Measurements from ENCODE around the gene NRXN3. TPM values are rescaled to one million over a fixed set of nuclear protein-coding genes. Genes with fewer than 3 reads are reported as not detected.

The NRXN3 gene
- polyA plus RNA-seq, 1 of the 3 experiments (the other 2 are of a cell fraction) = 1.6 TPM

GRCh38 chr14:78181270-78181669 lies 11.1 kb downstream of the NRXN3 start:
- CTCF ChIA-PET = interaction anchor here (0.9 to 1.3 kb wide), 2 partner anchors 10 to 17 kb away, joined by 3 read pairs; no protein-coding TSS in a partner anchor
- 16% methylated on average over 3 of the region's 3 CpGs for WGBS (ENCODE audit: low lambda C conversion rate)

GRCh38 chr14:78182722-78183121 lies 12.5 kb downstream of the NRXN3 start:
- no peaks in the 10 kb centered on the region for H3K9me3 ChIP-seq
- no peak overlapping the region for H3K9ac ChIP-seq
- no peaks in the 10 kb centered on the region for H4K20me1 ChIP-seq (ENCODE audit: insufficient read depth)
- no peak overlapping the region for H3K4me2 ChIP-seq
- DNase-seq = no peak
- H3K27me3 ChIP-seq (ENCODE audit: insufficient read depth) = no peaks in the 10 kb centered on the region
- ChIA-PET CTCF (interaction anchor here (0.8 to 1.2 kb wide), 2 partner anchors 8 to 415 kb away, joined by 3 read pairs; no protein-coding TSS in a partner anchor), POLR2A (no interaction called here)
- H3K4me3 ChIP-seq (ENCODE audit: low read depth in 2 of 2, low read length in 1 of 2) = no peak overlapping the region
- TF ChIP-seq FOXM1 (IDR thresholded peaks at IDR 0.05; ENCODE audit: low read depth) (no peak), GABPA (IDR thresholded peaks at IDR 0.05; ENCODE audit: low read depth) (no peak), ELF1 (IDR thresholded peaks at IDR 0.05) (no peak), RAD21 (IDR thresholded peaks at IDR 0.05; ENCODE audit: low read length) (no peak), TCF12 (IDR thresholded peaks at IDR 0.05) (no peak), PBX3 (IDR thresholded peaks at IDR 0.05) (no peak), CHD2 (IDR thresholded peaks at IDR 0.05; ENCODE audit: low read length, partially characterized antibody) (no peak), TAF1 (IDR thresholded peaks at IDR 0.05; ENCODE audit: borderline replicate concordance, low read depth, low read length) (no peak), FOXJ3 (CRISPR knock-in tag; IDR thresholded peaks at IDR 0.05) (no peak), JUND (IDR thresholded peaks at IDR 0.05) (no peak)
- TF ChIP-seq, protein P1, sequence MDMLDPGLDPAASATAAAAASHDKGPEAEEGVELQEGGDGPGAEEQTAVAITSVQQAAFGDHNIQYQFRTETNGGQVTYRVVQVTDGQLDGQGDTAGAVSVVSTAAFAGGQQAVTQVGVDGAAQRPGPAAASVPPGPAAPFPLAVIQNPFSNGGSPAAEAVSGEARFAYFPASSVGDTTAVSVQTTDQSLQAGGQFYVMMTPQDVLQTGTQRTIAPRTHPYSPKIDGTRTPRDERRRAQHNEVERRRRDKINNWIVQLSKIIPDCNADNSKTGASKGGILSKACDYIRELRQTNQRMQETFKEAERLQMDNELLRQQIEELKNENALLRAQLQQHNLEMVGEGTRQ (IDR thresholded peaks at IDR 0.05; ENCODE audit: borderline replicate concordance, low read depth, low read length) = no peak
- 42% methylated on average over 7 of the region's 7 CpGs for WGBS (ENCODE audit: low lambda C conversion rate)
- H3K27ac ChIP-seq (ENCODE audit: low read depth in 2 of 2, low read length in 1 of 2) = no peak overlapping the region
- H3K36me3 ChIP-seq (replicated peaks in 1 of 2; ENCODE audit: control insufficient read depth in 1 of 2, insufficient read depth in 2 of 2, low read length in 1 of 2) = no peaks in the 10 kb centered on the region
- H3F3A ChIP-seq (replicated peaks; ENCODE audit: insufficient read depth) = no peaks in the 10 kb centered on the region
- H3K79me2 ChIP-seq (ENCODE audit: insufficient read depth) = no peaks in the 10 kb centered on the region
- H2AFZ ChIP-seq (ENCODE audit: low read depth) = no peak overlapping the region
- H3K4me1 ChIP-seq (ENCODE audit: control insufficient read depth in 1 of 2, insufficient read depth in 2 of 2, low read depth in 1 of 2, low read length in 1 of 2) = no peaks in the 10 kb centered on the region
- no peaks in the 10 kb centered on the region for H3K9me2 ChIP-seq

More at GRCh38 chr14:78181270-78181669, 11.1 kb downstream of the NRXN3 start:
- Histone ChIP-seq H3K9ac (no peak overlapping the region), H3K79me2 (ENCODE audit: insufficient read depth) (no peaks in the 10 kb centered on the region), H3K36me3 (replicated peaks in 1 of 2; ENCODE audit: control insufficient read depth in 1 of 2, insufficient read depth in 2 of 2, low read length in 1 of 2) (no peaks in the 10 kb centered on the region), H3K27me3 (ENCODE audit: insufficient read depth) (no peaks in the 10 kb centered on the region), H3K4me3 (ENCODE audit: low read depth in 2 of 2, low read length in 1 of 2) (no peak overlapping the region), H3K27ac (ENCODE audit: low read depth in 2 of 2, low read length in 1 of 2) (no peak overlapping the region), H3K9me3 (no peaks in the 10 kb centered on the region), H3K9me2 (no peaks in the 10 kb centered on the region), H3K4me1 (ENCODE audit: control insufficient read depth in 1 of 2, insufficient read depth in 2 of 2, low read depth in 1 of 2, low read length in 1 of 2) (no peaks in the 10 kb centered on the region), H2AFZ (ENCODE audit: low read depth) (no peak overlapping the region), H3K4me2 (no peak overlapping the region), H3F3A (replicated peaks; ENCODE audit: insufficient read depth) (no peaks in the 10 kb centered on the region), H4K20me1 (ENCODE audit: insufficient read depth) (no peaks in the 10 kb centered on the region)
- no peak for DNase-seq
- TF ChIP-seq MEF2A (IDR thresholded peaks at IDR 0.05; ENCODE audit: borderline replicate concordance, low read depth) = no peak
- no peak for TF ChIP-seq MXI1 (IDR thresholded peaks at IDR 0.05; ENCODE audit: low read depth, low read length)
- TF ChIP-seq POLR2AphosphoS5 (IDR thresholded peaks at IDR 0.05; ENCODE audit: low read depth, low read length) = no peak
- no peak for TF ChIP-seq GABPA (IDR thresholded peaks at IDR 0.05; ENCODE audit: low read depth)
- no peak for TF ChIP-seq RXRA (IDR thresholded peaks at IDR 0.05; ENCODE audit: borderline replicate concordance, low read depth)
- no peak for TF ChIP-seq NFIC (IDR thresholded peaks at IDR 0.05; ENCODE audit: borderline replicate concordance)
- TF ChIP-seq, protein P2, sequence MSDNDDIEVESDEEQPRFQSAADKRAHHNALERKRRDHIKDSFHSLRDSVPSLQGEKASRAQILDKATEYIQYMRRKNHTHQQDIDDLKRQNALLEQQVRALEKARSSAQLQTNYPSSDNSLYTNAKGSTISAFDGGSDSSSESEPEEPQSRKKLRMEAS (IDR thresholded peaks at IDR 0.05; ENCODE audit: low read depth) = no peak
- TF ChIP-seq YY1 (IDR thresholded peaks at IDR 0.05; ENCODE audit: low read depth) = no peak
- TF ChIP-seq, protein P1 (IDR thresholded peaks at IDR 0.05; ENCODE audit: borderline replicate concordance, low read depth, low read length) = no peak
- TF ChIP-seq RFX5 (IDR thresholded peaks at IDR 0.05; ENCODE audit: low read length) = no peak
- TF ChIP-seq, protein P3, sequence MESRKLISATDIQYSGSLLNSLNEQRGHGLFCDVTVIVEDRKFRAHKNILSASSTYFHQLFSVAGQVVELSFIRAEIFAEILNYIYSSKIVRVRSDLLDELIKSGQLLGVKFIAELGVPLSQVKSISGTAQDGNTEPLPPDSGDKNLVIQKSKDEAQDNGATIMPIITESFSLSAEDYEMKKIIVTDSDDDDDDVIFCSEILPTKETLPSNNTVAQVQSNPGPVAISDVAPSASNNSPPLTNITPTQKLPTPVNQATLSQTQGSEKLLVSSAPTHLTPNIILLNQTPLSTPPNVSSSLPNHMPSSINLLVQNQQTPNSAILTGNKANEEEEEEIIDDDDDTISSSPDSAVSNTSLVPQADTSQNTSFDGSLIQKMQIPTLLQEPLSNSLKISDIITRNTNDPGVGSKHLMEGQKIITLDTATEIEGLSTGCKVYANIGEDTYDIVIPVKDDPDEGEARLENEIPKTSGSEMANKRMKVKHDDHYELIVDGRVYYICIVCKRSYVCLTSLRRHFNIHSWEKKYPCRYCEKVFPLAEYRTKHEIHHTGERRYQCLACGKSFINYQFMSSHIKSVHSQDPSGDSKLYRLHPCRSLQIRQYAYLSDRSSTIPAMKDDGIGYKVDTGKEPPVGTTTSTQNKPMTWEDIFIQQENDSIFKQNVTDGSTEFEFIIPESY (IDR thresholded peaks at IDR 0.05; ENCODE audit: borderline replicate concordance, low read depth) = no peak
- POLR2A ChIA-PET = interaction anchor here (0.6 kb wide), 1 partner anchor 143 kb away, joined by 3 read pairs; no protein-coding TSS in a partner anchor

All from SK-N-SH (cell line).